Ishikawa (cell line): ENCODE results near the gene RPL13.

Source experiments
- FOXM1 ChIP-seq: IDR thresholded peaks from 2 replicates; pipeline ENCODE4 v1.6.1; 2012; ENCODE audit warnings: low read depth, borderline replicate concordance
- REST ChIP-seq: IDR thresholded peaks from 2 replicates; pipeline ENCODE4 v1.6.1; 2012; ENCODE audit warnings: low read depth, mild to moderate bottlenecking
- TCF12 ChIP-seq: IDR thresholded peaks from 2 replicates; pipeline ENCODE4 v1.6.1; 2012; ENCODE audit warnings: low read depth
- TEAD4 ChIP-seq: IDR thresholded peaks from 2 replicates; pipeline ENCODE4 v1.6.1; 2012

GRCh38 chr16:89530401-89531381 is 29.8 kb upstream of the RPL13 start:
- TF ChIP-seq TCF12 = no peak
- no peak for TF ChIP-seq FOXM1
- TF ChIP-seq TEAD4 = no peak
- TF ChIP-seq REST = no peak
